H54 (cell line): ENCODE data around the gene LGR4.

ENCODE experiments used
- DNase-seq: peaks from one replicate; pipeline ENCODE4 v3.0.0; 2011; ENCODE audit warnings: low spot score, mixed read lengths; ENCODE audit not compliant: insufficient read length
- FAIRE-seq: peaks from 3 replicates; lab custom pipeline; 2011; peaks lifted over from hg19 to GRCh38; lab: Jason Lieb, UNC
- POLR2A ChIP-seq: IDR thresholded peaks from 2 replicates; pipeline ENCODE4 v1.6.1; 2011; ENCODE audit warnings: low read depth, mild to moderate bottlenecking, low read length

Gene LGR4

GRCh38 chr11:27438595-27438981 lies 34.0 kb downstream of the LGR4 start:
- DNase-seq (no peak), FAIRE-seq (no peak)
- no peak for TF ChIP-seq POLR2A

GRCh38 chr11:27437829-27438594 lies 34.6 kb downstream of the LGR4 start:
- FAIRE-seq (no peak), DNase-seq (no peak)
- no peak for TF ChIP-seq POLR2A

- FAIRE-seq (no peak), DNase-seq (no peak)
- no peak for TF ChIP-seq POLR2A
Measured at GRCh38 chr11:27436916-27437315, 35.7 kb downstream of the LGR4 start.

GRCh38 chr11:27433742-27434141 lies 38.8 kb downstream of the LGR4 start:
- FAIRE-seq (no peak), DNase-seq (no peak)
- no peak for TF ChIP-seq POLR2A

GRCh38 chr11:27431808-27432207 lies 40.8 kb downstream of the LGR4 start:
- DNase-seq (no peak), FAIRE-seq (no peak)
- no peak for TF ChIP-seq POLR2A

- DNase-seq, result no peak
- TF ChIP-seq POLR2A, result no peak
- no peak for FAIRE-seq
Measured at GRCh38 chr11:27429761-27430393, 42.7 kb downstream of the LGR4 start.

- FAIRE-seq (no peak), DNase-seq (no peak)
- no peak for TF ChIP-seq POLR2A
Measured at GRCh38 chr11:27427183-27427980, 45.2 kb downstream of the LGR4 start.

- TF ChIP-seq POLR2A, result no peak
- FAIRE-seq (no peak), DNase-seq (no peak)
Measured at GRCh38 chr11:27425814-27426213, 46.8 kb downstream of the LGR4 start.

- FAIRE-seq (no peak), DNase-seq (no peak)
Measured at GRCh38 chr11:27423125-27423524, 49.5 kb downstream of the LGR4 start.

GRCh38 chr11:27421819-27422494 lies 50.6 kb downstream of the LGR4 start:
- FAIRE-seq (no peak), DNase-seq (no peak)
- TF ChIP-seq POLR2A, result no peak

More at GRCh38 chr11:27423125-27423524, 49.5 kb downstream of the LGR4 start:
- no peak for TF ChIP-seq POLR2A

- no peak for DNase-seq
- no peak for TF ChIP-seq POLR2A
- peak; percentile 38 for FAIRE-seq
Measured at GRCh38 chr11:27420722-27421572, 51.6 kb downstream of the LGR4 start.

GRCh38 chr11:27420217-27420616 lies 52.4 kb downstream of the LGR4 start:
- FAIRE-seq (no peak), DNase-seq (no peak)
- no peak for TF ChIP-seq POLR2A

GRCh38 chr11:27418356-27418755 lies 54.2 kb downstream of the LGR4 start:
- TF ChIP-seq POLR2A, result no peak
- no peak for FAIRE-seq
- DNase-seq, result no peak
